ENCODE measurements around the gene MAGEA1. TPM values are rescaled to one million over a fixed set of nuclear protein-coding genes. Genes with fewer than 3 reads are reported as not detected.

MAGEA1 gene
- total RNA-seq, 2 donors from 2014 or later = not detected

DNA sequence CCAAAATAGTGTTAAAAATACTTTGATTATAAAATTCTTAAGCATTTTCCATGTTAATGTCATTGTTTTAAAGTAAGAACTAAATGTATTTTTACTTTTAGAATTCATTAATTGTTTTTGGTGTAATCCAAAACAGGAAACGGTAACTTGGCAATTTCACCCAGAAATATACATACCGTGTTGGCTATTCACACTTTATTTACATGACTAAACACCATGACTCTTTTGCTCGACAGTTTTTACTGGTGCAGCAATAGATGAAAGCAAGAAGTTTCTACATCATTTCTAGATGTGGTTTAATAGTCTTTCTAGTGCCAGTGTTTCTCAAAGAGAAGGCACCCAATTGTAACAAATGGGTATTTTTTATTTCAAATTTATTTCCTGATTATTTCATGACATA is 25.6 kb upstream of the MAGEA1 start:
- Mint-ChIP-seq H3K4me1 (no peaks in the 10 kb centered on the region), H3K9me3 (peaks cover 33% of the 10 kb centered on the region), H3K27me3 (ENCODE audit: insufficient read depth) (peaks cover 3% of the 10 kb centered on the region), H3K36me3 (ENCODE audit: low read depth) (no peaks in the 10 kb centered on the region), H3K4me3 (no peak overlapping the region), H3K27ac (no peak overlapping the region)
- Histone ChIP-seq H3K9ac (ENCODE audit: extremely low read depth, low read length, poor library complexity, severe bottlenecking) (no peak overlapping the region), H3K27ac (ENCODE audit: low read depth, low read length) (no peak overlapping the region), H3K27me3 (ENCODE audit: control insufficient read depth, insufficient read depth, low read length, poor library complexity, severe bottlenecking) (no peaks in the 10 kb centered on the region), H3K36me3 (ENCODE audit: control insufficient read depth, insufficient read depth, low read length) (no peaks in the 10 kb centered on the region), H3K4me1 (ENCODE audit: control insufficient read depth, insufficient read depth, low read length) (no peaks in the 10 kb centered on the region), H3K9me3 (ENCODE audit: control insufficient read depth, low read length) (no peaks in the 10 kb centered on the region), H3K4me3 (ENCODE audit: low read length) (no peak overlapping the region)
- TF ChIP-seq, protein P1, sequence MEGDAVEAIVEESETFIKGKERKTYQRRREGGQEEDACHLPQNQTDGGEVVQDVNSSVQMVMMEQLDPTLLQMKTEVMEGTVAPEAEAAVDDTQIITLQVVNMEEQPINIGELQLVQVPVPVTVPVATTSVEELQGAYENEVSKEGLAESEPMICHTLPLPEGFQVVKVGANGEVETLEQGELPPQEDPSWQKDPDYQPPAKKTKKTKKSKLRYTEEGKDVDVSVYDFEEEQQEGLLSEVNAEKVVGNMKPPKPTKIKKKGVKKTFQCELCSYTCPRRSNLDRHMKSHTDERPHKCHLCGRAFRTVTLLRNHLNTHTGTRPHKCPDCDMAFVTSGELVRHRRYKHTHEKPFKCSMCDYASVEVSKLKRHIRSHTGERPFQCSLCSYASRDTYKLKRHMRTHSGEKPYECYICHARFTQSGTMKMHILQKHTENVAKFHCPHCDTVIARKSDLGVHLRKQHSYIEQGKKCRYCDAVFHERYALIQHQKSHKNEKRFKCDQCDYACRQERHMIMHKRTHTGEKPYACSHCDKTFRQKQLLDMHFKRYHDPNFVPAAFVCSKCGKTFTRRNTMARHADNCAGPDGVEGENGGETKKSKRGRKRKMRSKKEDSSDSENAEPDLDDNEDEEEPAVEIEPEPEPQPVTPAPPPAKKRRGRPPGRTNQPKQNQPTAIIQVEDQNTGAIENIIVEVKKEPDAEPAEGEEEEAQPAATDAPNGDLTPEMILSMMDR (conservative IDR thresholded peaks at IDR 0.05) = no peak
- DNase-seq = no peak
- 85% methylated on average over 3 of the region's 3 CpGs; no CpG with 5 or more reads in 1 of the 2 experiments for WGBS, 2 experiments (ENCODE audit: insufficient coverage in 1 of 2, insufficient read length in 1 of 2)

DNA sequence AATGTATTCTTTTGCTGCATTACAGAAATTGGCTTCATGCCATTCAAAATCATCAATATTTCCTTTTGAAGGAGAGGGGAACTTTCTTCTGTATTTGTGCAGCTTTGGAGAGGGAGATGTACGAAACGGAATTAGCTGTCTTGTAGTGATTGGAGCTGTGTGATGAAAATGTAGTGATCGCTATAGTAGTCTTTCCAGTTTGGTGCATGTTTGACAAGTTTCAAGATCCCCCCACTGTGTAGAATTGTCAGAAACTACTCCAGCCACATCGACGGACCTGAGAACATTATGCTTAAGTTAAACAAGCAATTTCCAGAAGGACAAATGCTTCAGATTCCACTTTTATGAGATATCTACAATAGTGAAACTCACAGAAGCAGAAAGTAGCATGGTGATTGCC is 21.6 kb upstream of the MAGEA1 start:
- Histone ChIP-seq H3K36me3 (ENCODE audit: control insufficient read depth, insufficient read depth, low read length) (no peaks in the 10 kb centered on the region), H3K4me3 (ENCODE audit: low read length) (no peak overlapping the region), H3K27me3 (ENCODE audit: control insufficient read depth, insufficient read depth, low read length, poor library complexity, severe bottlenecking) (no peaks in the 10 kb centered on the region), H3K27ac (ENCODE audit: low read depth, low read length) (no peak overlapping the region), H3K9ac (ENCODE audit: extremely low read depth, low read length, poor library complexity, severe bottlenecking) (no peak overlapping the region), H3K9me3 (ENCODE audit: control insufficient read depth, low read length) (no peaks in the 10 kb centered on the region), H3K4me1 (ENCODE audit: control insufficient read depth, insufficient read depth, low read length) (no peaks in the 10 kb centered on the region)
- no peaks in the 10 kb centered on the region for H3K4me1 Mint-ChIP-seq
- H3K27ac Mint-ChIP-seq = no peak overlapping the region
- TF ChIP-seq, protein P1 (conservative IDR thresholded peaks at IDR 0.05) = no peak
- H3K36me3 Mint-ChIP-seq (ENCODE audit: low read depth) = no peaks in the 10 kb centered on the region
- no peak for DNase-seq
- H3K27me3 Mint-ChIP-seq (ENCODE audit: insufficient read depth) = peaks cover 3% of the 10 kb centered on the region
- peaks cover 50% of the 10 kb centered on the region for H3K9me3 Mint-ChIP-seq
- WGBS, 2 experiments (ENCODE audit: insufficient coverage in 1 of 2, insufficient read length in 1 of 2) = 97 to 100% methylated on average over 1 to 5 of the region's 5 CpGs
- no peak overlapping the region for H3K4me3 Mint-ChIP-seq

DNA sequence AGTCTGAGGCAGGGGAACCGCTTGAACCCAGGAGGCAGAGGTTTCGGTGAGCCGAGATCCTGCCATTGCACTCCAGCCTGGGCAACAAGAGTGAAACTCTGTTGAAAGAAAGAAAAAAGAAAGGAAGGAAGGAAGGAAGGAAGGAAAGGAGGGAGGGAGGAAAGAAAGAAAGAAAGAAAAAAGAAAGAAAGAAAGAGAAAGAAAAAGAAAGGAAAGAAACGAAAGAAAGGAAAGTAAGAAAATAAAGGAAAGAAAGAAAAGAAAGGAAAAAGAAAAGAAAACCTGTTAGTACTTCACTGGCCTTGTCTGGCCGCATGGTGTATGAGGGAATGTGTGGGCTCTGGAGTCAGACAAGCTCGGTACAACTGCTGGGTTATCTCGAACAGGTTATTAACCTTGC is 20.8 kb upstream of the MAGEA1 start:
- peaks cover 3% of the 10 kb centered on the region for H3K27me3 Mint-ChIP-seq (ENCODE audit: insufficient read depth)

More for the DNA sequence above, 20.8 kb upstream of the MAGEA1 start:
- no peak overlapping the region for H3K4me3 Mint-ChIP-seq
- H3K36me3 Mint-ChIP-seq (ENCODE audit: low read depth) = no peaks in the 10 kb centered on the region
- H3K36me3 ChIP-seq (ENCODE audit: control insufficient read depth, insufficient read depth, low read length) = no peaks in the 10 kb centered on the region
- DNase-seq = no peak
- H3K27me3 ChIP-seq (ENCODE audit: control insufficient read depth, insufficient read depth, low read length, poor library complexity, severe bottlenecking) = no peaks in the 10 kb centered on the region
- WGBS, 2 experiments (ENCODE audit: insufficient coverage in 1 of 2, insufficient read length in 1 of 2) = 95% methylated on average over 6 of the region's 7 CpGs
- H3K27ac ChIP-seq (ENCODE audit: low read depth, low read length) = no peak overlapping the region
- TF ChIP-seq, protein P1 (conservative IDR thresholded peaks at IDR 0.05) = no peak
- no peak overlapping the region for H3K9ac ChIP-seq (ENCODE audit: extremely low read depth, low read length, poor library complexity, severe bottlenecking)
- no peaks in the 10 kb centered on the region for H3K9me3 ChIP-seq (ENCODE audit: control insufficient read depth, low read length)
- H3K9me3 Mint-ChIP-seq = peaks cover 48% of the 10 kb centered on the region
- H3K4me3 ChIP-seq (ENCODE audit: low read length) = no peak overlapping the region
- no peaks in the 10 kb centered on the region for H3K4me1 ChIP-seq (ENCODE audit: control insufficient read depth, insufficient read depth, low read length)
- H3K4me1 Mint-ChIP-seq = no peaks in the 10 kb centered on the region
- H3K27ac Mint-ChIP-seq = no peak overlapping the region
